Measurements from ENCODE around the gene NEMF.

- TF ChIP-seq SUZ12 (IDR thresholded peaks at IDR 0.05; ENCODE audit: extremely low read depth, insufficient read depth, insufficient read length) (no peak), YY1 (IDR thresholded peaks at IDR 0.05; ENCODE audit: insufficient read depth, insufficient read length) (no peak)
Measured at GRCh38 chr14:49796025-49796424, 56.6 kb downstream of the NEMF start.

All from NT2/D1 (cell line).